Panc1 (cell line): ENCODE results near the gene CELF1. TPM values are rescaled to one million over a fixed set of nuclear protein-coding genes. Genes with fewer than 3 reads are reported as not detected.

Experiments
- ATAC-seq: fragments of 200-7000 bp; cut with Tn5 transposase; 2 replicates; pipeline ENCODE4 v1.9.1; 2020; ENCODE audit warnings: mild to moderate bottlenecking, moderate library complexity
- BruUV-seq: library from RNA; stranded (reverse); fragments of 400-500 nt; replicated peaks from 2 replicates; lab custom pipeline; 2021; lab: Mats Ljungman, UMichigan
- CTCF ChIA-PET: fragments of 300-600 bp; sonication (Branson Sonifier 250); formaldehyde crosslinking; loops from one replicate; lab custom pipeline; 2022; ENCODE audit warnings: antibody characterized with exemption; lab: Charles Lee
- POLR2A ChIA-PET: fragments of 300-600 bp; sonication (Branson Sonifier 250); formaldehyde crosslinking; loops from one replicate; lab custom pipeline; 2022; ENCODE audit warnings: antibody characterized with exemption; lab: Charles Lee
- DNase-seq: peaks from one replicate; pipeline ENCODE4 v3.0.0-alpha.2; 2010; ENCODE audit warnings: low read depth, low spot score
- H3K27ac ChIP-seq: 2 replicates; pipeline ENCODE4 v1.5.1; 2011; ENCODE audit warnings: mild to moderate bottlenecking, low read length, inconsistent platforms
- H3K27me3 ChIP-seq: fragments of 200-500 bp; sonication (Bioruptor generic); 2 replicates; pipeline ENCODE4 v1.6.0; 2014; ENCODE audit warnings: low read length, inconsistent platforms; ENCODE audit not compliant: control insufficient read depth, insufficient read depth
- H3K36me3 ChIP-seq: fragments of 200-500 bp; sonication (Bioruptor generic); 2 replicates; pipeline ENCODE4 v1.5.1; 2014; ENCODE audit warnings: inconsistent platforms, mild to moderate bottlenecking, low read length, moderate library complexity; ENCODE audit not compliant: control insufficient read depth, insufficient read depth
- H3K4me1 ChIP-seq: 2 replicates; pipeline ENCODE4 v1.5.1; 2011; ENCODE audit warnings: inconsistent platforms, mild to moderate bottlenecking, low read length, moderate library complexity; ENCODE audit not compliant: control insufficient read depth, insufficient read depth
- H3K4me3 ChIP-seq, 2 experiments: 2 replicates each; pipeline ENCODE4 v1.5.1; 2011 to 2012; ENCODE audit warnings: low read depth in 2 of 2, low read length in 2 of 2, mild to moderate bottlenecking in 2 of 2, inconsistent platforms in 1 of 2, moderate library complexity in 1 of 2
- H3K9me3 ChIP-seq: fragments of 200-500 bp; sonication (Bioruptor generic); 2 replicates; pipeline ENCODE4 v1.5.1; 2014; ENCODE audit warnings: low read depth, mild to moderate bottlenecking, inconsistent platforms, low read length, moderate library complexity; ENCODE audit not compliant: control insufficient read depth, insufficient read depth
- CTCF ChIP-seq: fragments of 450-650 bp; IDR thresholded peaks from 2 replicates; pipeline ENCODE4 v1.5.1; 2017; ENCODE audit warnings: mild to moderate bottlenecking
- POLR2AphosphoS5 ChIP-seq: IDR thresholded peaks from 2 replicates; pipeline ENCODE4 v1.6.1; 2012; ENCODE audit warnings: mild to moderate bottlenecking, low read depth, low read length, moderate library complexity
- SIN3A ChIP-seq: IDR thresholded peaks from 2 replicates; pipeline ENCODE4 v1.6.1; 2012; ENCODE audit warnings: low read depth, mild to moderate bottlenecking, low read length, moderate library complexity, borderline replicate concordance; ENCODE audit not compliant: insufficient read depth
- TCF7L2 ChIP-seq: IDR thresholded peaks from 2 replicates; pipeline ENCODE4 v1.6.1; 2011; ENCODE audit warnings: mild to moderate bottlenecking, low read depth, low read length, inconsistent platforms
- in situ Hi-C: cut with HindIII; loops from 2 replicates; pipeline ENCODE4 v1.10.0; 2016; ENCODE audit warnings: low sequenced_read_pairs, low pct_unique_long_range_greater_than_20kb
- intact Hi-C: fragments of 100-400 bp; cut with micrococcal nuclease; formaldehyde crosslinking; loops from one replicate; pipeline ENCODE4 v1.10.0; 2022; ENCODE audit not compliant: unreplicated experiment
- total RNA-seq: library from RNA; stranded (reverse); gene quantifications from one replicate; pipeline ENCODE4 v1.2.1, GENCODE V29; 2021; ENCODE audit not compliant: unreplicated experiment
- TF ChIP-seq, protein P1 (sequence below), 2 experiments: IDR thresholded peaks; 2 replicates each; pipeline ENCODE4 v1.6.1; 2011 to 2012; ENCODE audit warnings: low read depth in 2 of 2, control low read depth in 1 of 2, low read length in 1 of 2, mild to moderate bottlenecking in 1 of 2, moderate library complexity in 1 of 2; ENCODE audit not compliant: insufficient read depth in 1 of 2

The CELF1 gene
- total RNA-seq, 1 experiment from 2014 or later: 160 TPM

DNA sequence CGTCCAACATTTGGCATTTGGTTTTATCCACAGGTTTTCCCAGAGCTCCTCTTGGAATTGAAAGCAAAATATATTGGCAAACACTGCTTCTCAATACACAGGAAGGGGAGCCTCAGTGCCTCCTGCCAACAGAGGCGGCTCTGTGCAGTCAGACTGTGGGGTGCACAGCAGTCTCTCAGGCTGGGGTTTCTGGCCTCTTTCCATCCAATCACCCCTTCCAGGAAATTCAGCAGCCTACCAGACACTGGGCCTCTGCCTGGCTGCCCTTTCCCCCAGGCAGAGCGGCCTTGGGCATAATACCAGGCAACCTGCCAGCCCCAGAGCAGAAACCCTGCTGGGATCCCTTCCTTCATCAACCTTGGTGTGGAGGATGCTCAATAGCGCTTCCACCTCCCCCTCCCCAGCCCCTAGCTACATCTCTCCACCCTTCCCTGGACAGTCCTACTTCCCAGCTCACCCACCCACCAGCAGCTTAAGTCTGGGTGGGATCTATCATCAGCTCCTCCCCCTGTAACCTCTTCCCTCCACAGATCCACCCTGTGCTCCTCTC, 86.2 kb downstream of the CELF1 start:
- Histone ChIP-seq H3K27me3 (no peaks in the 10 kb centered on the region), H3K36me3 (peaks cover 7% of the 10 kb centered on the region), H3K9me3 (no peaks in the 10 kb centered on the region), H3K4me1 (peaks cover 46% of the 10 kb centered on the region), H3K27ac (peak overlapping the region; percentile 82), H3K4me3 (peak overlapping the region in 1 of 2 experiments; percentile 21; a peak in 1 of 4 replicates)
- TF ChIP-seq CTCF (no peak), TCF7L2 (0 out of 2 replicates have a peak, but pooled peaks have one; percentile 23)
- BruUV-seq: no TSS peak
- in situ Hi-C loops: no loop called here
- ATAC-seq: peak; percentile 76
- intact Hi-C loops: no loop called here
- POLR2A ChIA-PET: interaction anchor here (0.6 kb wide), 1 partner anchor 66 kb away, joined by 5 read pairs; no protein-coding TSS in a partner anchor
- CTCF ChIA-PET: no interaction called here
- DNase-seq: no peak

DNA sequence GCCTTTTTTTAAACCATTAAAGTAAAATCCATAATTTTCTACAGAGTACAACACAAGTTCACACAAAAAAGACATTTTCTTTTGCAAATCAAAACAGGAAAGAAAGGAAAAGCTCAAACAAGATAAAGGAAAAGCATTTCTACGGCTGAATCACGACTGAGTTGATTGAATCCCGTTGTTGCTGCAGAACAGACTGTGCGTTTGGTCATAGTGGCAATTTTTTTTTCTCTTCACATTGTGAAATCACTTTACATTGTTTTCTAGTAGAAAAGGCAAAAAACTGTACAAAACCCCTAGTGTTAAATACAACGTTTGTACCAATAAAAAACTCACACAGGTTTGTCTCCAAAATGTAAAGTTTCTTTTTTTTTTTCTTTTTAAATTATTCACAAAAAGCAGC, 86.7 kb downstream of the CELF1 start:
- CTCF ChIA-PET: no interaction called here
- DNase-seq (no peak), ATAC-seq (no peak)
- H3K9me3 ChIP-seq: no peaks in the 10 kb centered on the region
- peaks cover 5% of the 10 kb centered on the region for H3K36me3 ChIP-seq
- peak overlapping the region; percentile 82 for H3K27ac ChIP-seq
- peaks cover 46% of the 10 kb centered on the region for H3K4me1 ChIP-seq
- in situ Hi-C loops (no loop called here), intact Hi-C loops (no loop called here)
- POLR2A ChIA-PET: no interaction called here
- H3K4me3 ChIP-seq: no peak overlapping the region
- TF ChIP-seq, protein P1, sequence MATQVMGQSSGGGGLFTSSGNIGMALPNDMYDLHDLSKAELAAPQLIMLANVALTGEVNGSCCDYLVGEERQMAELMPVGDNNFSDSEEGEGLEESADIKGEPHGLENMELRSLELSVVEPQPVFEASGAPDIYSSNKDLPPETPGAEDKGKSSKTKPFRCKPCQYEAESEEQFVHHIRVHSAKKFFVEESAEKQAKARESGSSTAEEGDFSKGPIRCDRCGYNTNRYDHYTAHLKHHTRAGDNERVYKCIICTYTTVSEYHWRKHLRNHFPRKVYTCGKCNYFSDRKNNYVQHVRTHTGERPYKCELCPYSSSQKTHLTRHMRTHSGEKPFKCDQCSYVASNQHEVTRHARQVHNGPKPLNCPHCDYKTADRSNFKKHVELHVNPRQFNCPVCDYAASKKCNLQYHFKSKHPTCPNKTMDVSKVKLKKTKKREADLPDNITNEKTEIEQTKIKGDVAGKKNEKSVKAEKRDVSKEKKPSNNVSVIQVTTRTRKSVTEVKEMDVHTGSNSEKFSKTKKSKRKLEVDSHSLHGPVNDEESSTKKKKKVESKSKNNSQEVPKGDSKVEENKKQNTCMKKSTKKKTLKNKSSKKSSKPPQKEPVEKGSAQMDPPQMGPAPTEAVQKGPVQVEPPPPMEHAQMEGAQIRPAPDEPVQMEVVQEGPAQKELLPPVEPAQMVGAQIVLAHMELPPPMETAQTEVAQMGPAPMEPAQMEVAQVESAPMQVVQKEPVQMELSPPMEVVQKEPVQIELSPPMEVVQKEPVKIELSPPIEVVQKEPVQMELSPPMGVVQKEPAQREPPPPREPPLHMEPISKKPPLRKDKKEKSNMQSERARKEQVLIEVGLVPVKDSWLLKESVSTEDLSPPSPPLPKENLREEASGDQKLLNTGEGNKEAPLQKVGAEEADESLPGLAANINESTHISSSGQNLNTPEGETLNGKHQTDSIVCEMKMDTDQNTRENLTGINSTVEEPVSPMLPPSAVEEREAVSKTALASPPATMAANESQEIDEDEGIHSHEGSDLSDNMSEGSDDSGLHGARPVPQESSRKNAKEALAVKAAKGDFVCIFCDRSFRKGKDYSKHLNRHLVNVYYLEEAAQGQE (IDR thresholded peaks at IDR 0.05; ENCODE audit: insufficient read depth in 1 of 2, low read depth in 2 of 2, low read length in 1 of 2): no peak
- TF ChIP-seq TCF7L2 (no peak), SIN3A (no peak), POLR2AphosphoS5 (no peak), CTCF (no peak)
- no TSS peak for BruUV-seq
- H3K27me3 ChIP-seq: no peaks in the 10 kb centered on the region
